ENCODE measurements around the gene FAM193A. TPM values are rescaled to one million over a fixed set of nuclear protein-coding genes. Genes with fewer than 3 reads are reported as not detected.

FAM193A gene
- total RNA-seq, 1 donor from 2014 or later: 19.8 TPM

GRCh38 chr4:2574009-2574408 lies 37.6 kb downstream of the FAM193A start:
- DNase-seq (ENCODE audit: low read depth): no peak
- Histone ChIP-seq H3K27me3 (ENCODE audit: control insufficient read depth, insufficient read depth, low read length) (no peaks in the 10 kb centered on the region), H3K36me3 (ENCODE audit: control insufficient read depth, insufficient read depth, low read length) (no peaks in the 10 kb centered on the region), H3K4me3 (ENCODE audit: low read depth, low read length) (no peak overlapping the region)
- TF ChIP-seq, protein P1, sequence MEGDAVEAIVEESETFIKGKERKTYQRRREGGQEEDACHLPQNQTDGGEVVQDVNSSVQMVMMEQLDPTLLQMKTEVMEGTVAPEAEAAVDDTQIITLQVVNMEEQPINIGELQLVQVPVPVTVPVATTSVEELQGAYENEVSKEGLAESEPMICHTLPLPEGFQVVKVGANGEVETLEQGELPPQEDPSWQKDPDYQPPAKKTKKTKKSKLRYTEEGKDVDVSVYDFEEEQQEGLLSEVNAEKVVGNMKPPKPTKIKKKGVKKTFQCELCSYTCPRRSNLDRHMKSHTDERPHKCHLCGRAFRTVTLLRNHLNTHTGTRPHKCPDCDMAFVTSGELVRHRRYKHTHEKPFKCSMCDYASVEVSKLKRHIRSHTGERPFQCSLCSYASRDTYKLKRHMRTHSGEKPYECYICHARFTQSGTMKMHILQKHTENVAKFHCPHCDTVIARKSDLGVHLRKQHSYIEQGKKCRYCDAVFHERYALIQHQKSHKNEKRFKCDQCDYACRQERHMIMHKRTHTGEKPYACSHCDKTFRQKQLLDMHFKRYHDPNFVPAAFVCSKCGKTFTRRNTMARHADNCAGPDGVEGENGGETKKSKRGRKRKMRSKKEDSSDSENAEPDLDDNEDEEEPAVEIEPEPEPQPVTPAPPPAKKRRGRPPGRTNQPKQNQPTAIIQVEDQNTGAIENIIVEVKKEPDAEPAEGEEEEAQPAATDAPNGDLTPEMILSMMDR (IDR thresholded peaks at IDR 0.05; ENCODE audit: insufficient read depth, low read length, poor library complexity, severe bottlenecking): no peak

DNA sequence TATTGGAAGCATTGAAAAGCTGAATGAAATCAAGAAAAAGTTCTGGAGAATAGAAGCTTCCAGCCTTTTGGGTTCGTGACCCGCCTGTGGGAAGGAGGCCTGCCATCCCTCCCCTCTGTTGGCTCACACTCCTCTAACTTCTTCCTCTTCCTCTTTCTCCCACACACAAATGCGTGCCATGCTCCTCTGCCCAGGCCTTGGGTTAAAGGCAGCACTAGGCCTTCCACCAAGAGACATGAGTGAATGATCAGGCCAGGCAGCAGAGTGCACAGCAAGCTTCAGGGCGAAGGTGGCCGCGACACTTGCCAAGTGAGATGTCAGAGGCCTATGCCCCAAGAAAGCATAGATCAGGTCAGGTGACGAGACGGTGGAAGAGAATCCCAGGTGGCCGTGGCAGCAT lies 38.4 kb downstream of the FAM193A start:
- TF ChIP-seq, protein P1 (IDR thresholded peaks at IDR 0.05; ENCODE audit: insufficient read depth, low read length, poor library complexity, severe bottlenecking): no peak
- Histone ChIP-seq H3K27me3 (ENCODE audit: control insufficient read depth, insufficient read depth, low read length) (no peaks in the 10 kb centered on the region), H3K4me3 (ENCODE audit: low read depth, low read length) (no peak overlapping the region), H3K36me3 (ENCODE audit: control insufficient read depth, insufficient read depth, low read length) (no peaks in the 10 kb centered on the region)
- no peak for DNase-seq (ENCODE audit: low read depth)

DNA sequence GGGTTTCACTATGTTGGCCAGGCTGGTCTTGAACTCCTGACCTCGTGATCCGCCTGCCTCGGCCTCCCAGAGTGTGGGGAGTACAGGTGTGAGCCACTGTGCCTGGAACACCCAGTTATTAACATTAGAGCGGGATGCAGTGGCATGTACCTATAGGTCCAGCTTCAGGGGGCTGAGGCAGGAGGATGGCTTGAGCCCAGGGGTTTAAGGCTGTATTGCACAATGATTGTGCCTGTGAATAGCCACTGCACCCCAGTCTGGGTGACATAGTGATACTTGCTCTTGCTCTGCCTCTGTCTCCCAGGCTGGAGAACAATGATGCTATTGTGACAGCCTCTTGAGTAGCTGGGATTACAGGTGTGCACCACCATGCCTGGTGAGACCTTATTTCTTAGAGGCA lies 39.8 kb downstream of the FAM193A start:
- Histone ChIP-seq H3K36me3 (ENCODE audit: control insufficient read depth, insufficient read depth, low read length) (no peaks in the 10 kb centered on the region), H3K27me3 (ENCODE audit: control insufficient read depth, insufficient read depth, low read length) (no peaks in the 10 kb centered on the region), H3K4me3 (ENCODE audit: low read depth, low read length) (no peak overlapping the region)
- TF ChIP-seq, protein P1 (IDR thresholded peaks at IDR 0.05; ENCODE audit: insufficient read depth, low read length, poor library complexity, severe bottlenecking): no peak
- DNase-seq (ENCODE audit: low read depth): no peak

DNA sequence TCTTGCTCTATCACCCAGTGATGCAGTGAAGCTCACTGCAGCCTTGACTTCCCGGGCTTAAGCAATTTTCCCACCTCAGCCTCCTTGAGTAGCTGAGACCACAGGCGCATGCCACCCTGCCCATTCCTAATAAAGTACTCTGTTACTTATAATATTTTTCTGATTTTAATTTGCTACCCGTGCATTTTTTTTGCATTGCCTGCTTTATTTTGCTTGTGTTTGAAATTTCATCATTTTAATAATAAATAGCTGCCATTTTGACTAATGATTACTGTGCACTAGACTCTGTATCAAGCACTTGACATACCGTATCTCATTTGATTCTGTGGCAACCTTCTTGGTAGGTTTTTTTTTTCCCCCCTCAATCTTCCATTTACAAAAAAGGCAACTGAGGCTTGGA lies 41.7 kb downstream of the FAM193A start:
- H3K27me3 ChIP-seq (ENCODE audit: control insufficient read depth, insufficient read depth, low read length): no peaks in the 10 kb centered on the region
- H3K36me3 ChIP-seq (ENCODE audit: control insufficient read depth, insufficient read depth, low read length): no peaks in the 10 kb centered on the region
- TF ChIP-seq, protein P1 (IDR thresholded peaks at IDR 0.05; ENCODE audit: insufficient read depth, low read length, poor library complexity, severe bottlenecking): no peak
- no peak for DNase-seq (ENCODE audit: low read depth)
- H3K4me3 ChIP-seq (ENCODE audit: low read depth, low read length): no peak overlapping the region

GRCh38 chr4:2579910-2580309 lies 43.5 kb downstream of the FAM193A start:
- DNase-seq (ENCODE audit: low read depth): no peak
- H3K27me3 ChIP-seq (ENCODE audit: control insufficient read depth, insufficient read depth, low read length): no peaks in the 10 kb centered on the region
- H3K36me3 ChIP-seq (ENCODE audit: control insufficient read depth, insufficient read depth, low read length): no peaks in the 10 kb centered on the region
- H3K4me3 ChIP-seq (ENCODE audit: low read depth, low read length): no peak overlapping the region
- TF ChIP-seq, protein P1 (IDR thresholded peaks at IDR 0.05; ENCODE audit: insufficient read depth, low read length, poor library complexity, severe bottlenecking): no peak

DNA sequence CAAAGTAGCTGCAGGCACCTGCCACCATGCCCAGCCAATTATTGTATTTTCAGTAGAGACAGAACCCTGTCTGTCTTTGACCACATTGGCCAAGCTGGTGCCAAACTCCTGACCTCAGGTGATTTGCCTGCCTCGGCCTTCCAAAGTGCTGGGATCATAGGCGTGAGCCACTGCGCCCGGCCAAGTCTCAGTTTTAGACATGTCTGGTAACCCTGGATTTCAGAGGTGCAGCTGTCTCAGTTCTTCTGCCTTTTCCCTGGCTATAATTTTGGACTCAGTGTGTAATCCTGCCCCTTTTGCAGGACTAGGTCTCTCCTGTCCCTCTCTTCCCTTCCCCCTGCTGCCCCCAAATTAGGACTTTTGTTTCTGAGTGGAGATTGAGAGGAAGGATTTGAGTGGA lies 46.6 kb downstream of the FAM193A start:
- TF ChIP-seq, protein P1 (IDR thresholded peaks at IDR 0.05; ENCODE audit: insufficient read depth, low read length, poor library complexity, severe bottlenecking): no peak
- no peak overlapping the region for H3K4me3 ChIP-seq (ENCODE audit: low read depth, low read length)
- no peak for DNase-seq (ENCODE audit: low read depth)

More for the DNA sequence above, 46.6 kb downstream of the FAM193A start:
- Histone ChIP-seq H3K36me3 (ENCODE audit: control insufficient read depth, insufficient read depth, low read length) (no peaks in the 10 kb centered on the region), H3K27me3 (ENCODE audit: control insufficient read depth, insufficient read depth, low read length) (no peaks in the 10 kb centered on the region)

All from kidney epithelial cell (primary cell).